ENCODE measurements around the gene SETBP1. TPM values are rescaled to one million over a fixed set of nuclear protein-coding genes. Genes with fewer than 3 reads are reported as not detected.

SETBP1 gene
- total RNA-seq, 4 donors from 2014 or later = 14.5 to 34.2 (median 19.3) TPM

- TF ChIP-seq CTCF (IDR thresholded peaks at IDR 0.05) = no peak
These were observed 190.2 kb downstream of the SETBP1 start for GRCh38 chr18:44870631-44871502.

GRCh38 chr18:44871771-44872170, 191.1 kb downstream of the SETBP1 start:
- DNase-seq (ENCODE audit: low spot score) (no peak), ATAC-seq (ENCODE audit: low FRiP score) (no peak)
- no peak for TF ChIP-seq CTCF (IDR thresholded peaks at IDR 0.05)

More at GRCh38 chr18:44870631-44871502, 190.2 kb downstream of the SETBP1 start:
- ATAC-seq (ENCODE audit: low FRiP score) = no peak
- DNase-seq (ENCODE audit: low spot score) = no peak

GRCh38 chr18:44876024-44876423, 195.3 kb downstream of the SETBP1 start:
- TF ChIP-seq CTCF (IDR thresholded peaks at IDR 0.05) = no peak
- ATAC-seq (ENCODE audit: low FRiP score) (no peak), DNase-seq (ENCODE audit: low spot score) (no peak)

- ATAC-seq (ENCODE audit: low FRiP score) (no peak), DNase-seq (ENCODE audit: low spot score) (no peak)
- no peak for TF ChIP-seq CTCF (IDR thresholded peaks at IDR 0.05)
These were observed 196.1 kb downstream of the SETBP1 start for GRCh38 chr18:44876755-44877154.

- no peak for DNase-seq (ENCODE audit: low spot score)
- no peak for ATAC-seq (ENCODE audit: low FRiP score)
- TF ChIP-seq CTCF (IDR thresholded peaks at IDR 0.05) = no peak
These were observed 197.6 kb downstream of the SETBP1 start for GRCh38 chr18:44878335-44878734.

- DNase-seq (ENCODE audit: low spot score) (no peak), ATAC-seq (ENCODE audit: low FRiP score) (no peak)
- TF ChIP-seq CTCF (IDR thresholded peaks at IDR 0.05) = no peak
These were observed 199.5 kb downstream of the SETBP1 start for GRCh38 chr18:44880170-44880569.

Data from omental fat pad (tissue), 4 donors.